SH-SY5Y (cell line): ENCODE results near the gene COPS8.

ENCODE experiments used
- GATA2 ChIP-seq: IDR thresholded peaks from 2 replicates; pipeline ENCODE4 v1.6.1; 2011; ENCODE audit warnings: mild to moderate bottlenecking, low read depth, low read length
- GATA3 ChIP-seq: IDR thresholded peaks from 2 replicates; pipeline ENCODE4 v1.6.1; 2011; ENCODE audit warnings: low read depth, mild to moderate bottlenecking, low read length, moderate library complexity

GRCh38 chr2:237118025-237118424 lies 32.3 kb downstream of the COPS8 start:
- TF ChIP-seq GATA3 = no peak
- TF ChIP-seq GATA2 = no peak
